HG02943 (cell line): ENCODE results near the gene ADGRL2.
"Not testable (repeated sequence)": the region's sequence is repeated elsewhere in the genome, so short reads cannot be mapped to it uniquely, and the experiment has no call there.

Experiments used
- ATAC-seq: cut with Tn5 transposase; IDR thresholded peaks from one replicate; pipeline ENCODE4 v1.9.1; 2021; ENCODE audit warnings: mild to moderate bottlenecking, low read depth, moderate library complexity; ENCODE audit not compliant: unreplicated experiment

Gene ADGRL2

DNA sequence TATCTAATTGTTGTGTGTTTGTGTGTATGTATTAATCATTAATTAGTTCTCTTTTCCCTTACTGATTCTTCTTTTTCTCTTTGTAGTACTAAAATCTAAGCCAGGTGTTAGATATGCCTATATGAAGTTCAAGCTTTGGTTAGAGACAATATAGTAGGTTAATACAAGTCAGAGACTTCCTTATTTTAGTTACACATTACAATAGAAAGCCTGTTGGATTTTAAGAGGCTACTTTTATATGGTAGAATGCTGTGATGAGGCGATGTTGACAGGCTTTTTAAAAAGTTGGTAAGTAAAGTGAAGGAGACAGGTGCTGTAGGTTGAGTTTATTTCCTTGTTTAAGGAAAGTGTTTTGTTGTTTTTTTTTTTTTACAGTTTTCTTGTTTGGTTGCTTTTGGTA, 45.9 kb downstream of the ADGRL2 start:
- no peak for ATAC-seq

DNA sequence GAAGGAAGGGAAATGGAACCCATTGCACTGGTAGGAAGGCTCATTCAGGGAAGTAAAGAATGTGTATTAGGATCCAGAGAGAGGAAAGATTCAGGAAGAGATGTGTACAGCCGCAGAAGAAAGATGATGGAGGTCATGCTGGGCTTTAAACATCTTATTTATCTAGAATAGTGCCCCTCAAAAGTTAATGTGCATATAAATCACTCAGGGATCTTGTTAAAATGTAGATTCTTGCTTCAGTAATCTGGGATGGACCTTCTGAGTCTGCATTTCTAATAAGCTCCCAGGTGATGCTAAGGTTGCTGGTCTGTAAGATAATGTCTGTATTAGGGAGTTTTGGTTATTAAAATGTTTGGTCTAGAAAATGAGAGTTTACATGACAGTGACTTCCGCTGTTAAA, 46.3 kb downstream of the ADGRL2 start:
- ATAC-seq: no peak

DNA sequence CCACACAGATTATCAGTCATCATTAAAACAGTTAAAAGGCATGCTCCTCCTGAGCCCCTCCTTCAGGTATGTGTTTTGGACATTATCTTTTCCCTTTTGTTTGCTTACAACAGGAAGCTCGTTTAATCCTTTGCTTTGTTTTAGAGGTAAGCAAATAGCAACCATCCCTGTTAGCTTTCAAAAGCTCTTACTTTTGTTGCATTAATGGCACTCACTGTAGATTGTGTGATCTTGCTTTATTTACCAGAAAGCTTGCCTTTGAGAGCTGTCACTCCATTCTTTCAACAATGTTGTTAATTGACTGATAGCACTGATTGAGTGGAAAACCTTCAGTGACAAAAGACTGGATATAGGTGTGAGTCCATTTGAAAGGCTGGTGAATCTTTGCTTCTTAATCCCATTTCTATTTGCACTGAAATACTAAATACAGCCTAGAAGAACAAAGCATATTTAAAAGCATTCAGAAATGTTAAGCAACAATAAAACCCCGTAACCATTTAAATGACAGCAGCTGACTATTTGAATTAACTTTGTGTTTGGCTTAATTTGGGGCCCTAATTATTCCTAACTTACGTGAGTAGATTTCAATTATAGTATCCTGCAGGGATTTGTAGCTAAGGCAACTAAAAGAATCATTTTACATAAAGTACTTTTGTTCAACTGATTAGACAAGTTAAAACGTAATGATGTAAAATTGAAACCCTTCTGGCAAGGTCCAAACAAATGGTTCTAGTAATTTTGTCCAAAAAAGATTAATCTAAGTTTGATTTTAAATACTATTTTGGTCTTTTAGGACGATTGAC, 48.3 kb downstream of the ADGRL2 start:
- ATAC-seq: no peak

DNA sequence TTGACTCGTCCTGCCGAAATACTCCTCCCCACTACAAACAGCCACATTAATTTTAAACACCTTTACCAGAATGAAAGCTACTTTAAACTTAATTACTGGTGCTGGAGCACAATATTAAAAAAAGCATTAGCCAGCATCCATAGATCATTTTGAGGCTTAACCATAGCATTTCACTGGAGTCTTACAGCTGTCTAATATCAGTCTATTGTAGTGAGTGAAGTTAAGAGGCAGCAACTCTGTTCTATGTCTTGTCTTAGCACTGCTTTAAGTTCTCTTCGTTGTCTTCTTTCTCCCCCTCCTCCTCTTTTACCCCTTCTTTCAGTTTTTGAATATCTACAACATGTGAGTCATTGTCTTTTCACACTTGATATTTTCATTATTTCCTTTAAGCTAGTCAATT, 49.3 kb downstream of the ADGRL2 start:
- no peak for ATAC-seq

DNA sequence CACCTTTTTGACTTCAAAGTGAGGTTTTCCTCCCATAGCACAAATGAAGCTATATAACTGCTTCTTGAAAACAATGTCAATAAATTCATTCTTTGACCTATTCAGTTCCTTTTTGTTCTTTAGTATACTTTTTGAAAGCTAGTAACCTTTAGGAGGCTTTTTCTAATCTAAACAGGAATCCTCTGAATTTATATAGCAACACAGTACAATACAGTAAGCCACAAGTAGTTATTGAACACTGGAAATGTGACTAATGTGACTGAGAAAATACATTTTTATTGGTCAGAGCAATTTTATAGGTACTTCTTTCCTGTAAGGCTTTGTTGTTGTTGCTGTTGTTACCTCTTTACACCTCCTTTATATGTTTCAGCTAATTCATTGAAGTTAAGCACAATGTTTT, 49.8 kb downstream of the ADGRL2 start:
- no peak for ATAC-seq

DNA sequence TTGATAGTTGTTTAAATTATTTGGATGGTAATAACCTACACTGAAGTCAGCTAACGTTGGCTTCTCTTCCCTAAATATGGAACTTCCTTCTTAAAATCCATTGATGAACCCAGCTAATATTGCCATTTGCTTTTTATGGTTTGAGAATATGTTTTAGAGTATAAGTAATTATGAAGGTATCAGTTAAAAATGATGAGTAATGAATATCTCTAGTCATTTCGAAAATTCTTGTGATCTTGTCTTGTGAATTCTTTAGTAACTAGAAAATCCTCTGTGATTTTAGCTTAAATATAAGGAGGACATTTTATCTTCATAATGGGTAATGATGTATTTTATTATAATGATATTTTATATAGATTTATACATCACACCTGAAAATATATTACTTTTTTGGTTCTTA, 50.5 kb downstream of the ADGRL2 start:
- ATAC-seq: no peak

DNA sequence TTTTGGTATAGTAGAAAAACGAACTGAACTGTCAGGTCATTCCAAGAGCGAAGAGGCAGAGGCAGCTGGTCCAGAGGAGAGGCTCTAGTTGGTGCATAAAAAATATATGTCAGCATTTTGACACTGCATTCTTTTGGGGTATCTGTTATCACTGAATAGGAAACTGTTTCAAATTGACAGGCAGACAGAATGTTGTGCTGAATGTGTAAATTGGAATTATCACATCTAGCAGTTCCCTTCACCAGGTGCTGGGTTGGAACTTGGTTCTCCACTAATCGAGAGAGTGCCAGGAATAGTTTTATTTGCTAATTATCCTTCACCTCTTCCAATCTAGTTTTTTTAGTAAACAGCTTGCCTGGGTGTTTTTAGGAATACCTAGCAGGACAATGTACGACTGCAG, 52.2 kb downstream of the ADGRL2 start:
- no peak for ATAC-seq

DNA sequence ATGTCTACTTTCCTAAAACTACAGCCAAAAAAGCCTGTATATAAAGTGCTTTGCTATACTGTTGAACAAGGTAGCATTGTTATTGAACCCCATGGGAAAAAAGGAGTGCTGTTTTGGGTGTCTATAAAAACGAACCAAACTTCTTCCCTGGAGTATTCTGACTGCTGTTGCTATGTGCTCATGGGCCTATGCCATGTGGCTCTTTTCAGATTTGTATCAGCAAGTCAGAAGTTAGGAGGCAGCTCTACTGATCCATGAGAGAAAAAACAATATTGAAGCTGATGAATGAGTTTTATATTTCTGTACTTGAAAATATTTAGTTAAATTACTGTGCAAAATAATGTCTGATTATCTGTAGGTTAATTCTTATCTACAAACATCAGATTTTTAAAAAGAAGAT, 66.5 kb downstream of the ADGRL2 start:
- no peak for ATAC-seq

DNA sequence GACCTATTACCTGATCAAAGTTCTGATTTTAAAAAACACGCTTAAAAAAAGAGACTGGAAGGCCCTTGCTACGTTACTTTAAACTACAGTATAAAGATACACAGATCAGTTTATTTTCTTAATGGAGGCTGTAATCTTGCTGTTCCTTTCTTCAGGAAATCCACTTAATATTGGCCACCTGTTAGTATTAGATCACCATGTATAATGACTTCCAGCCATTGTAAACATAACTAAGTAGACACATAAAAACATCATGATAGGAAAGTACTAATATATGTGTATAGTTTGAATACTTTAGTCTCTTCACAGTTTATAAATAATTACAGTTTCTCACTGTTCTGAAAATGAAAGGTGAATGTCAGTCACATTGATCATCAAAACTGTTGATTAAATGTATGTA, 68.6 kb downstream of the ADGRL2 start:
- no peak for ATAC-seq

DNA sequence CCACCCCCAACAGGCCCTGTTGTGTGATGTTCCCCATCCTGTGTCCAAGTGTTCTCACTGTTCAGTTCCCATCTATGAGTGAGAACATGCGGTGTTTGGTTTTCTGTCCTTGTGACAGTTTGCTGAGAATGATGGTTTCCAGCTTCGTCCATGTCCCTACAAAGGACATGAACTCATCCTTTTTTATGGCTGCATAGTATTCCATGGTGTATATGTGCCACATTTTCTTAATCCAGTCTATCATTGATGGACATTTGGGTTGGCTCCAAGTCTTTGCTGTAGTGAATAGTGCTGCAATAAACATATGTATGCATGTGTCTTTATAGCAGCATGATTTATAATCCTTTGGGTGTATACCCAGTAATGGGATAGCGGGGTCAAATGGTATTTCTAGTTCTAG, 70.4 kb downstream of the ADGRL2 start:
- not testable (repeated sequence) for ATAC-seq

DNA sequence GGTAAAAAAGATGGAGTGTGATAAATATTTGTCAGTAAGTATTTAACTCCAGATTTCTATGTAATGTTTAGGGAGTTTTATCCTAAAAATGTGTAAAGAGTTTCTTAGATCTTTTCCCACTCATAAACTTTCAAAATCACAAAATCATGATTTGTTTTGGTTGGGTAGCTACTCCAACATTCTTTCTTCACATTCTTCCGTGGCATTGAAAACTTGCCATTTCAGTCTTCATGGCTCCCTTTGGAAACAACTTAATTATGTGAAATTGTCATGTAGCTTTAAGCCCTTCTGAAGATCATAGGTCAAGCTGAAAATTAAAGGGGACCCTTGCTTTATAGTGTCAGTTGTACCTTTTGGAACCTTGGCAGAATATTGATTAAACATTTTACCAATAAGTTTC, 73.2 kb downstream of the ADGRL2 start:
- no peak for ATAC-seq

DNA sequence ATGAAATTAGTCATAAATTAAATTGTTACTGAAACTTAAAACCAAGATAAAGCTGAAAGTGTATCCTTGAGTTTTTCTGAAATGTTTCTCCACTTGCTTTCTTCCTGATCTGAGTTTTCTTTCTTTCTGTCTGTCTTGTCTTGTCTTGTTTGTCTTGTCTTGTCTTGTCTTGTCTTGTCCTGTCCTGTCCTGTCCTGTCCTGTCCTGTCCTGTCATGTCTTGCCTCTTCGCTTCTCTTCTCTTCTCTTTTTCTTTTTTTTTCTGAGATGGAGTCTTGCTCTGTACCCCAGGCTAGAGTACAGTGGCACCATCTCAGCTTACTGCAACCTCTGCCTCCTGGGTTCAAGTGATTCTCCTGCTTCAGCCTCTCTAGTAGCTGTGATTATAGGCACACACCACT, 73.7 kb downstream of the ADGRL2 start:
- no peak for ATAC-seq

DNA sequence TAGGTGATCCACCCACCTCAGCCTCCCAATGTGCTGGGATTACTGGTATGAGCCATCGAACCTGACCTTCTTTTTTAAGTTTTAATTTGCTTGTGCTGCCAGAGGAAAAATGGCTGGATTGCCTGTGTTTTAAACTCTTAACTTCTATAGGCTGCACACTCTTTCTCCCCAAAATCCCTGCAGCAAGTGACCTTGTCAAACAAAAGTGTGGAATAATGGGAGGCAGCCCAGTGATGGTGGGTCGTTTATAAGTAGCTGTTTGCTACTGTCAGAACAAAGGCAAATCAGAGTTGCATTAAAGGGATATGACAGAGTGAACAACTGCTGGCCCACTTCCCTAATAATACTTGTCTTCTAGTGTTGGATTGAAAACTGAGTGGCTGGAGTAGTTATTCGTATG, 74.2 kb downstream of the ADGRL2 start:
- no peak for ATAC-seq

DNA sequence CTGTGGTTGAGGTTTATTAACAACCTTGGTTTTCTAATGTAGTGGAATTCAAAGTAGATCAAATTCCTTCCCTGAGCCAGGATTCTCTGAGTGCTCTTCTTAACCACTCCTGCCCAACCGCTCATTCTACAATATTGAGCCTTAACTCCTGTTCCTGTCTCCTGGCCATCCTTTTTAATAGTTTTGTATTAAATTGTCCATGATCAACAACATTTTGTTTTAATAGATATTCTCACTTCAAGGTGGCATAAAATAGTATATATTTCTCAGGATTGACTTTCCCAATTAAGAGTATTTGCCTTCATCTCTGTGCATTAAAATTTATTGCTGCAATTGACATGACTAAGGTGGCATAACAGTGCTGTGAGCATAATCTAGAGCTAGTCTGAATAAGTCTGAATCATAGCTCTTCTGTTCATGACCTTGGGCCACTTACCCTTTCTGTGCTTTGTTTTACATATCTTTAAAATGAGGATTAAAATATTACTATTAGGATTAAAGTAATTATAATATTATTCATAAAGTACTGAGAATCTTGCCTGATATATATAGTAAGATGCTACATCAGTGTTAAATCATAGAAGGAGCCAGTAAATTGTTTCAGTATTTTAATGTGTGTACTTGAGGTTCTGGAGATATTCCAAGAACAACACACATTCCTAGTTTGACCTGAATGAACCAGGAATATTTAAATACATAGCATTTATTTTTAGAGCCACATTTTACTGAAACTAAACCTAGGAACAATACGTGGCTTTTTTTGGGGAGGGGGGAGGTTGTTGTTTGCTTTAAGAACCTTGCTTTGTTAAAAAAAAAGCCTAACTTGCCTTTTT, 76.4 kb downstream of the ADGRL2 start:
- no peak for ATAC-seq

DNA sequence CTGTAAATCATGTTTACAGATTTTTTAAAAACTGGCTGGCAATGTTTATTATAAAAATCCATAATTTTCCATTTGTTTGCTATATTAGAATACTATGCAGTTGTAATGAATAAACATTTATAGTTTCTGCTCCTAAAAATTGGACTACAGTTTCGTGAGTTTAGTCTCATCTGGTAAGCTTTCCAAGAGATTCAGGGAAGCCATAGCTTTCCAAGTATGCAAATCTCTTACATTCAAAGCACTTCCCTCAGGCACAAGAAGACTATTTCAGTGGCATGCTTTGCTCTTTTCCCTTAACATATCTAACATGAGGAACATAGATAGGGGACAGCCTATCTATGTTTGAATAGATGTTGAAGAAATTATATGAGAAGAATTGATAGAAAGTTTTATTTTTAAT, 77.2 kb downstream of the ADGRL2 start:
- ATAC-seq: no peak

DNA sequence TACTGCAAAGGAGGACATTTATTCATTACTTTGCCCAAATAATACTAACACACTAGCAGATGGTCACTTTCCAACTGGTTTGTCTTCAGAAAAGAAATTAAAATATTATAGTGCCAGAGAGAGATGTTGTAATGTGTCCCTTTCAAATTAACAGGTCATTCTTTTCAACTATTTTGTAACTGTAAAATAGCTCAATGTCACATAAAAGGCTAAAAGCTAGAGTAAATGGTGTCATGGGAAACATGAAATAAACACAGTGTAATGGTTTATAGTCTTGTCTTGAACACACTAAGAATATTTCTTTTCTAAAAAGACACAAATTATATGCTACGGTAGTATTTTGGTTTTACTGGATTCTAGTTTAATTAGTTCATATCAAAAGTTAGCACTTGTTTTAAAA, 77.8 kb downstream of the ADGRL2 start:
- no peak for ATAC-seq

DNA sequence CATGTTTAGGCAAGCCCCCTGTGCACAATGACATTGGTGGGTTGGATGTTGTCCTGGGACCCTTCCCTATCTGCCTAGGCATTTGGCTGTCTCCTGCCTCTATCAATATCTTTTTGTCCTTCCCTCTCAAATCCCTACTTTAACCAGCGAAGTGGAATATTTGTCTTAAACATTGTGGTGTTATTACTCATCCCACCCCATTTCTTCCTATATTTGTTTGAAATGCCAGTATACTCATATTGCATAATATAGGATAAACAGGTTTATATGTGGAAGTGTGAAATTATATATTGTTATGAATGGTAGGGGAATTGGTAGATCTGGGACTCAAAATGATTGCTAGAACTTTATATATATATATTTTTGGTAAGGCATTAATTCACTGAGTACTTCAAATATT, 80.0 kb downstream of the ADGRL2 start:
- no peak for ATAC-seq

DNA sequence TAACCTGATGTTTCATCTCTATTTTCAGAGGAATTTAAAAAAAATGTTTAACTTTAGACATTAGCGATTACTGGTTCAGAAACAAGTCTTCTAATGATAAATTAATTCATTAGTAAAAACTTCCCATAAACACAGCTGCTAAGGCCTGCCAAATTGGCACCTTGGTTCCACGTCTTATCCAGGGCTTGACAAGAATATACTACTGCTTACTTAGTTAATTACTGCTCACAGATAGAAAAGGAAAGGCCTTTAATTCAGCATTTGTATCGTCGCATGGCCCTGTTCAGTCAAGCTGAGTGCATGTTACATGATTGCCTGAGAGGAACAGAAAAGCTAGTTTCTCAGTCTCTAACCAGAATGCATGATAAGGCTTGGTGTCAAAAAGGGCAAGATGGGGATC, 84.6 kb downstream of the ADGRL2 start:
- no peak for ATAC-seq

DNA sequence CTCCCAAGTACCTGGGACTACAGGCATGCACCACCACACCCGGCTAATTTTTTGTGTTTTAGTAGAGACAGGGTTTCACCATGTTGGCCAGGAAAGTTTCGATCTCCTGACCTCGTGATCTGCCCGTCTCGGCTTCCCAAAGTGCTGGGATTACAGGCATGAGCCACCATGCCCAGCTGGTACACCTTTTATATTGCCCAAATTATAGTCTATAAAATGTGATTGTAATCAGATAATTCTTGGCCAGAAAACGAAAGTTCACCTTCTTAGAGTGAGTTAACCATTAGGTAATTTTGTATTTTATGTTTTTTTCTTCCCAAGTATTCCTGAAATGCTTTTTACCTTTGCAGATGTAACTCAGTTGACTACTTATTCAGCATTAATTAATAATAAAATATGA, 85.6 kb downstream of the ADGRL2 start:
- not testable (repeated sequence) for ATAC-seq

DNA sequence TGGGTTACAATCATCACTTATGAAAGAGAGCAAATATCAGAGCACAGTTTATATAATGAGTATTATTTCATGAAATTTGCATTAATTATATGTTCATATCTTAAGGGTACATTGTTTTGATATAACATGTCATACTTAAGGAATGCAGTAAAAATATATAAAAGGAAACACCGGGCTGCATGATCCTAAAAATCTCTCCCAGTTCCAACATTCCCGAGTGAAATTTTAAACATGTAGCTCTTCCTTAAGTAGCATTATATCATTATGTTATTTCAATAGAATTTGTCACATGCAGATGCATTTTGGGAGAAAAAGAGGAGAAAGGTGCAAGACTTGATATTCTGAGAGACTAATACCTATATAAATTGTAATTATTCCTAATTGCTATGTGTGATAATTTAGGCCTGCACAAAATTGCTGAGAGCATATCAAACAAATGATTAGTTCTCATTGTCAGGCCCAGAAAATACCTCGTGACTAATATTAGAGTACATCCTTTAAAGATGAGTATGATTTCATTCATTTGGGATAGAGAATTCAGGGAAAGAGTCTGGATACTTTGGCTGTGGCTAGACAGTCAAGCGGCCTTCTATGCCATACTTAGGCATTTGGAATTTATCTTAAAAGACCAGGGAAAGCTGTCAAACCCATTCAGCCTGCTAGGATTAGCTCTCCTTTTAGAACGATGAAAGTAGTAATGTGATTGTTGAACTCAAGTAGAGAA, 86.8 kb downstream of the ADGRL2 start:
- ATAC-seq: no peak

DNA sequence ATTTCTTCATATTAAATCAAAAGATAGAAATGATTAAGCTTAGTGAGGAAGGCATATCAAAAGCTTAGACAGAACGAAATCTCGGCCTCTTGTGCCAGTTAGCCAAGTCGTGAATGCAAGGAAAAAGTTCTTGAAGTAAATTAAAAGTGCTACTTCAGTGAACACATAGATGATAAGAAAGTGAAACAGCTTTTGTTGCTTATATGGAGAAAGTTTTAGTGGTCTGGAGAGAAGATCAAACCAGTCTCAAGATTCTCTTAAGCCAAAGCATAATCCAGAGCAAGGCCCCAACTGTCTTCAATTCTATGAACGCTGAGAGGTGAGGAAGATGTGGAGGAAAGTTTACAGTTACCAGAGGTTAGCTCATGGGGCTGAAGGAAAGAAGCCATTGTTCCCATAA, 88.4 kb downstream of the ADGRL2 start:
- ATAC-seq: no peak
